Activated T-cell treated with anti-CD3 and anti-CD28 coated beads for 24 hours (primary cell): ENCODE data around the gene DUSP1.

Experiments
- DNase-seq: peaks from one replicate; pipeline ENCODE4 v3.0.0-alpha.2; 2020; ENCODE audit warnings: low read depth

Gene DUSP1

GRCh38 chr5:172743112-172743959 is 27.7 kb downstream of the DUSP1 start:
- no peak for DNase-seq

- DNase-seq, result no peak
These were observed 29.8 kb downstream of the DUSP1 start for GRCh38 chr5:172741206-172741582.

GRCh38 chr5:172740428-172741205 is 30.4 kb downstream of the DUSP1 start:
- DNase-seq, result no peak

GRCh38 chr5:172739375-172739774 is 31.6 kb downstream of the DUSP1 start:
- DNase-seq, result no peak

GRCh38 chr5:172736508-172737135 is 34.4 kb downstream of the DUSP1 start:
- no peak for DNase-seq

GRCh38 chr5:172735141-172735831 is 35.7 kb downstream of the DUSP1 start:
- DNase-seq, result no peak

GRCh38 chr5:172733974-172734346 is 37.0 kb downstream of the DUSP1 start:
- no peak for DNase-seq

- DNase-seq, result no peak
These were observed 37.6 kb downstream of the DUSP1 start for GRCh38 chr5:172733131-172733973.

GRCh38 chr5:172732201-172732865 is 38.7 kb downstream of the DUSP1 start:
- no peak for DNase-seq

GRCh38 chr5:172731680-172732074 is 39.3 kb downstream of the DUSP1 start:
- no peak for DNase-seq

- no peak for DNase-seq
These were observed 39.9 kb downstream of the DUSP1 start for GRCh38 chr5:172730981-172731679.

- no peak for DNase-seq
These were observed 40.8 kb downstream of the DUSP1 start for GRCh38 chr5:172730222-172730621.

GRCh38 chr5:172729588-172729987 is 41.4 kb downstream of the DUSP1 start:
- DNase-seq, result no peak

GRCh38 chr5:172728481-172729241 is 42.3 kb downstream of the DUSP1 start:
- no peak for DNase-seq

- no peak for DNase-seq
These were observed 43.4 kb downstream of the DUSP1 start for GRCh38 chr5:172727551-172727950.

GRCh38 chr5:172726966-172727365 is 44.0 kb downstream of the DUSP1 start:
- DNase-seq, result no peak

- DNase-seq, result no peak
These were observed 45.2 kb downstream of the DUSP1 start for GRCh38 chr5:172725785-172726184.

GRCh38 chr5:172725273-172725672 is 45.7 kb downstream of the DUSP1 start:
- no peak for DNase-seq
